ENCODE measurements around the gene DAP. TPM values are rescaled to one million over a fixed set of nuclear protein-coding genes. Genes with fewer than 3 reads are reported as not detected.
A peak's percentile ranks its signal among the peaks of the same experiment; 100 is the strongest.

Gene DAP
- total and polyA plus RNA-seq, 2 of the 13 experiments (the other 11 are each of a cell fraction or from before 2014, with no cell fraction given): 22.0 to 57.5 TPM

DNA sequence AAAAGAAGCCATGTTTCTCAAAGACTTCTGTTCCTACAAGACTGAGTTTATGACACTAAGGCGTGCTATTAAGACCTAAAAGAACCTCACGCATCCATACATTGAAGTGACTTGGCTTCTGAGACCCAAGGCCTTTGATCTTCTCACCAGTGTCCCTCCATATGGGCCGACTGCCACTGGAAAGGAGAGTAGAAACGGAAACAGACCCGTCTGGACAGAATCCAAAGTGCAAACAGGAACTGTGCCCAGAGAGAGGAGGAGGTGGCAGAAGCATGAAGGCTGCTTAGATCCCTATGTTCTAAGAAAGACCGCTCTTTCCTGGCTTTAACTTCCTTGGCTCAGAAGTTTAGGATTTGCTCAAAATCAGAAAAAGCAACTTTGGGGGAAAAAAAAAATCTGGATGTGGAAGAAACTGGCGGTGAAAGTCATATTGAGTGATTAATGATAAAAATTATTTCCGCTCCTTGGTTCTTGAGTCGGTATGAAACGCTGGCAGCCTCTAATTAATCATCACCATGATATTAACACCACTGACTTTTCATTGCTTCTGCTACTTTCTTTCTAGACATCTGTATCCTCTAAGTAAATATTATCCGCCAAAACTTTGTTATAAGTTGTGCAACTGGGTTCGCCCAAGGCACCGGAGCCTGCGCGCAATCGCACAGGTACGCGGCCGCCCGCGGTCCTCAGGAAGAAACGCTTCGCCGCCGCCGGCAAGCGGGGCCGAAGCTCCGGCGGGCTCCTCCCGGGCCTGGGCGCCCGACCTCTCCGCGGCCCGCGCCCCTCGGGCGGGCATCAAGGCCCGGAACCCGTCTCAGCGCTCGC is 726 bp downstream of the DAP start (continued):
- TF ChIP-seq PRDM10 (CRISPR knock-in tag; IDR thresholded peaks at IDR 0.05; ENCODE audit: low read depth) (0 out of 2 replicates have a peak, but pooled peaks have one; percentile 35), ZNF558 (CRISPR knock-in tag; IDR thresholded peaks at IDR 0.05; ENCODE audit: borderline replicate concordance) (peak; percentile 67; the same call in 1 of the 2 replicates), KLF6 (CRISPR knock-in tag; IDR thresholded peaks at IDR 0.05) (no peak), ZBTB21 (CRISPR knock-in tag; IDR thresholded peaks at IDR 0.05) (no peak), SP140L (CRISPR knock-in tag; IDR thresholded peaks at IDR 0.05; ENCODE audit: borderline replicate concordance) (no peak), ATRX (CRISPR knock-in tag; IDR thresholded peaks at IDR 0.05; ENCODE audit: borderline replicate concordance) (no peak), ZFP36L2 (CRISPR knock-in tag; IDR thresholded peaks at IDR 0.05) (no peak), ZNF782 (CRISPR knock-in tag; IDR thresholded peaks at IDR 0.05; ENCODE audit: borderline replicate concordance) (no peak), ZBTB14 (CRISPR knock-in tag; IDR thresholded peaks at IDR 0.05) (no peak), YEATS4 (CRISPR knock-in tag; IDR thresholded peaks at IDR 0.05; ENCODE audit: borderline replicate concordance) (peak; percentile 33), GPBP1L1 (CRISPR knock-in tag; IDR thresholded peaks at IDR 0.05) (no peak), ZNF547 (CRISPR knock-in tag; IDR thresholded peaks at IDR 0.05) (no peak), ZNF781 (CRISPR knock-in tag; IDR thresholded peaks at IDR 0.05; ENCODE audit: borderline replicate concordance, not compliant biosample characterization) (peak; percentile 18), GLI4 (CRISPR knock-in tag; IDR thresholded peaks at IDR 0.05; ENCODE audit: borderline replicate concordance) (no peak)
- TF ChIP-seq, protein P1, sequence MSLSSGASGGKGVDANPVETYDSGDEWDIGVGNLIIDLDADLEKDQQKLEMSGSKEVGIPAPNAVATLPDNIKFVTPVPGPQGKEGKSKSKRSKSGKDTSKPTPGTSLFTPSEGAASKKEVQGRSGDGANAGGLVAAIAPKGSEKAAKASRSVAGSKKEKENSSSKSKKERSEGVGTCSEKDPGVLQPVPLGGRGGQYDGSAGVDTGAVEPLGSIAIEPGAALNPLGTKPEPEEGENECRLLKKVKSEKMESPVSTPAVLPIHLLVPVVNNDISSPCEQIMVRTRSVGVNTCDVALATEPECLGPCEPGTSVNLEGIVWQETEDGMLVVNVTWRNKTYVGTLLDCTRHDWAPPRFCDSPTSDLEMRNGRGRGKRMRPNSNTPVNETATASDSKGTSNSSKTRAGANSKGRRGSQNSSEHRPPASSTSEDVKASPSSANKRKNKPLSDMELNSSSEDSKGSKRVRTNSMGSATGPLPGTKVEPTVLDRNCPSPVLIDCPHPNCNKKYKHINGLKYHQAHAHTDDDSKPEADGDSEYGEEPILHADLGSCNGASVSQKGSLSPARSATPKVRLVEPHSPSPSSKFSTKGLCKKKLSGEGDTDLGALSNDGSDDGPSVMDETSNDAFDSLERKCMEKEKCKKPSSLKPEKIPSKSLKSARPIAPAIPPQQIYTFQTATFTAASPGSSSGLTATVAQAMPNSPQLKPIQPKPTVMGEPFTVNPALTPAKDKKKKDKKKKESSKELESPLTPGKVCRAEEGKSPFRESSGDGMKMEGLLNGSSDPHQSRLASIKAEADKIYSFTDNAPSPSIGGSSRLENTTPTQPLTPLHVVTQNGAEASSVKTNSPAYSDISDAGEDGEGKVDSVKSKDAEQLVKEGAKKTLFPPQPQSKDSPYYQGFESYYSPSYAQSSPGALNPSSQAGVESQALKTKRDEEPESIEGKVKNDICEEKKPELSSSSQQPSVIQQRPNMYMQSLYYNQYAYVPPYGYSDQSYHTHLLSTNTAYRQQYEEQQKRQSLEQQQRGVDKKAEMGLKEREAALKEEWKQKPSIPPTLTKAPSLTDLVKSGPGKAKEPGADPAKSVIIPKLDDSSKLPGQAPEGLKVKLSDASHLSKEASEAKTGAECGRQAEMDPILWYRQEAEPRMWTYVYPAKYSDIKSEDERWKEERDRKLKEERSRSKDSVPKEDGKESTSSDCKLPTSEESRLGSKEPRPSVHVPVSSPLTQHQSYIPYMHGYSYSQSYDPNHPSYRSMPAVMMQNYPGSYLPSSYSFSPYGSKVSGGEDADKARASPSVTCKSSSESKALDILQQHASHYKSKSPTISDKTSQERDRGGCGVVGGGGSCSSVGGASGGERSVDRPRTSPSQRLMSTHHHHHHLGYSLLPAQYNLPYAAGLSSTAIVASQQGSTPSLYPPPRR (CRISPR knock-in tag; IDR thresholded peaks at IDR 0.05; ENCODE audit: borderline replicate concordance): no peak
- TF ChIP-seq, protein P2, sequence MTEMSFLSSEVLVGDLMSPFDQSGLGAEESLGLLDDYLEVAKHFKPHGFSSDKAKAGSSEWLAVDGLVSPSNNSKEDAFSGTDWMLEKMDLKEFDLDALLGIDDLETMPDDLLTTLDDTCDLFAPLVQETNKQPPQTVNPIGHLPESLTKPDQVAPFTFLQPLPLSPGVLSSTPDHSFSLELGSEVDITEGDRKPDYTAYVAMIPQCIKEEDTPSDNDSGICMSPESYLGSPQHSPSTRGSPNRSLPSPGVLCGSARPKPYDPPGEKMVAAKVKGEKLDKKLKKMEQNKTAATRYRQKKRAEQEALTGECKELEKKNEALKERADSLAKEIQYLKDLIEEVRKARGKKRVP (CRISPR knock-in tag; IDR thresholded peaks at IDR 0.05): no peak

Measured in HepG2 (cell line).